ENCODE measurements around the gene KAT7. TPM values are rescaled to one million over a fixed set of nuclear protein-coding genes. Genes with fewer than 3 reads are reported as not detected.

KAT7 gene
- total RNA-seq, 1 experiment from 2014 or later = 79.5 TPM

DNA sequence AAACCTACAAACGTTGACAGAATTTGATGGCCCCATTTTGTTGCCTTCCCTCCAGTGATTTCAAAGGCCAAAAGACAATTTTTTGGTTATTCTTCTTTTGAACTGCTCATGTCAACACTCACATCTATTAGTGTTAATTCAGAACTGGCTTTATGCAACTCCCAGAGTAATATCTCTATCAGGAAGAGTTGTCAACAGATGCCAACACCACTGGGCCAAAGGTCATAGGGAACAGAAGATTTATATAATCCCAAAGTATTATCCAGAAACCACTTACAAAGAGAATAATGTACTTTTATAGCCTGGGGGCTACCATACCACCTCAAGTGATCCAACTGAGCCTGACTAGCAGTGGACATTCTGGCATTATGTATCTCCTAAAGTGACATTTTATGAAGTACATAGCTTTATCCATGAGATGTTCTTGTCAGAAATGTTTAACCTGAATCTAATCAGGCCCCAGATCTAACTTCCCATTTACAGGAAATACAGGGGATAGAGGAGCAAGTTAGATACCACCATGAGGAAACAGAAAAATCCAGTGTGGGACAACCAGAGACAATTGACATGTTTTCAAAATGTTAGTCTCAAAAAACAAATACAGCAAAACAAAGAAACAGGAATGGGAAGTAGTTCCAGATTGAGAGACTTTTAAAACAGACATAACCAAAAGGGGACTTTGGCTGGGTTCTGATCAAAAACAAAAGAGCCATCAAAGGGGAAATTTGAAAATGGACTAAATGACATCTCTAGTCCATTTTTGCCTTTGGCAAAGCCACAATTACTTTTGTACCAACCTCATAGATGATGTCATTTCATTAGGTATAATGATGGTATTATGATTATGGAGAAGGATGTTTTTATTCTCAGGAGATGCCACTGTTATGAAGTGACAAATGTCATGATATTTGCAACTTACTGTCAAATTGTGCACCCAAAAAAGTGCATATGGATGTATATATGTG is 43.0 kb upstream of the KAT7 start:
- Histone ChIP-seq H3K27me3 (ENCODE audit: insufficient read depth, low read length) (no peaks in the 10 kb centered on the region; the same call in 1 of the 2 replicates), H3K4me3 (replicated peaks in 1 of 2; ENCODE audit: low read depth in 1 of 2, low read length in 2 of 2) (no peak overlapping the region), H3K9me2 (ENCODE audit: insufficient read depth) (no peaks in the 10 kb centered on the region), H3K4me1 (ENCODE audit: control insufficient read depth in 1 of 2, insufficient read depth in 2 of 2, low read length in 2 of 2) (no peaks in the 10 kb centered on the region), H3K36me3 (ENCODE audit: control insufficient read depth in 1 of 2, insufficient read depth in 2 of 2, low read length in 2 of 2) (no peaks in the 10 kb centered on the region), H2AFZ (ENCODE audit: low read depth, low read length, poor library complexity, severe bottlenecking) (no peak overlapping the region), H3K4me2 (ENCODE audit: low read length) (no peak overlapping the region), H3K27ac (ENCODE audit: low read depth, low read length) (no peak overlapping the region), H3K9ac (ENCODE audit: low read length) (no peak overlapping the region), H3K79me2 (ENCODE audit: insufficient read depth, low read length) (no peaks in the 10 kb centered on the region), H3K9me3 (ENCODE audit: control insufficient read depth in 1 of 2, insufficient read depth in 1 of 2, low read depth in 1 of 2, low read length in 2 of 2) (no peaks in the 10 kb centered on the region), H4K20me1 (ENCODE audit: insufficient read depth) (no peaks in the 10 kb centered on the region)
- RAD21 ChIA-PET (ENCODE audit: low non-redundant PET in 1 of 2, low total read pairs in 2 of 2, uncharacterized antibody in 2 of 2, unreplicated experiment in 2 of 2) = no interaction called here
- no peak for ATAC-seq
- POLR2A ChIA-PET = interaction anchor here (2.3 kb wide), 1 partner anchor 19 kb away, joined by 8 read pairs; the partner anchor contains the start of gene FAM117A
- CTCF ChIA-PET = interaction anchor here (1.1 kb wide), 1 partner anchor 253 kb away, joined by 3 read pairs; no protein-coding TSS in a partner anchor
- intact Hi-C loops (cut with micrococcal nuclease) = no loop called here
- DNase-seq (ENCODE audit: low read depth, low spot score) = no peak
- no TSS peak for BruUV-seq (replicated peaks)
- TF ChIP-seq EGR1 (IDR thresholded peaks at IDR 0.05; ENCODE audit: low read depth) = no peak
- TF ChIP-seq SP1 (IDR thresholded peaks at IDR 0.05; ENCODE audit: low read depth) = 0 out of 2 replicates have a peak, but pooled peaks have one; percentile 9

DNA sequence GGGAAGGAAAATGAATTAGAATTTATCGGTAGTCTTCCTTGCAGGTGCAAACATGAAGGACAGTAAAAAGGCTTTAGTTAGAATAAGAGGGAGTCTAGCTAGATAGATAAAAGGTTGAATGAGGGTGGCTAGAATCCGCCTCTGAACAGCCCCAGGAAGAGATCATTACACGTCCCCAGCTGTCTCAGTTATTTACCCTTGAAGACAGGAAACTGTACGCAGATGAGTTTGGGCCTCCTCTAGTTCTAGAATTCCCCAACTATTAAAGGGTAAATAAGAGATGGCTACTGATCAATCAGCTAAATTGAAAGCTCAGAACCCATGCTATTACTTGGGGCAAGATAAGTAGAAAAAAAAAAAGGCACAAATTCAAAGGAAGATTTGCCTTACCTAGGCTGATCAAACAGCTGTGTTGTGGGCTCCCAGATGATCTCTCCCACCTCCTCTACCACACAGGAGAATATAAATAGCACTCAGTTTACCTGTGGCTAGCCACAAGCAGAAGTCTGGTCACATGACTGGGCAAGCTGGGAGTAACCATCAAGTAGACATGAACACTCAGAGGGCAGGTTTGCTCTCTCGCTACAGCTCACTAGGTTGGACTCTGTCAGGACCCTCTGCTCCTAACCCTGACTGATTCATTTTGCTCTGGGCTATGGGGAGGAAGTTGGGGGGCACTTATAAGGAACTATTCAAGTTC is 41.5 kb upstream of the KAT7 start:
- Histone ChIP-seq H3K9ac (ENCODE audit: low read length) (no peak overlapping the region), H3K36me3 (ENCODE audit: control insufficient read depth in 1 of 2, insufficient read depth in 2 of 2, low read length in 2 of 2) (no peaks in the 10 kb centered on the region), H3K4me2 (ENCODE audit: low read length) (no peak overlapping the region), H3K27me3 (ENCODE audit: insufficient read depth, low read length) (no peaks in the 10 kb centered on the region; the same call in 1 of the 2 replicates), H3K79me2 (ENCODE audit: insufficient read depth, low read length) (no peaks in the 10 kb centered on the region), H3K27ac (ENCODE audit: low read depth, low read length) (no peak overlapping the region), H3K9me3 (ENCODE audit: control insufficient read depth in 1 of 2, insufficient read depth in 1 of 2, low read depth in 1 of 2, low read length in 2 of 2) (no peaks in the 10 kb centered on the region), H3K9me2 (ENCODE audit: insufficient read depth) (no peaks in the 10 kb centered on the region), H4K20me1 (ENCODE audit: insufficient read depth) (no peaks in the 10 kb centered on the region), H3K4me1 (ENCODE audit: control insufficient read depth in 1 of 2, insufficient read depth in 2 of 2, low read length in 2 of 2) (no peaks in the 10 kb centered on the region), H3K4me3 (replicated peaks in 1 of 2; ENCODE audit: low read depth in 1 of 2, low read length in 2 of 2) (no peak overlapping the region), H2AFZ (ENCODE audit: low read depth, low read length, poor library complexity, severe bottlenecking) (no peak overlapping the region)
- ChIA-PET POLR2A (interaction anchor here (2.3 kb wide), 1 partner anchor 17 kb away, joined by 8 read pairs; the partner anchor contains the start of gene FAM117A), CTCF (interaction anchor here (0.6 to 1.1 kb wide), 3 partner anchors 17 to 251 kb away, joined by 3 to 4 read pairs (median 3); partner anchors contain the start of genes FAM117A and SLC35B1), RAD21 (ENCODE audit: low non-redundant PET in 1 of 2, low total read pairs in 2 of 2, uncharacterized antibody in 2 of 2, unreplicated experiment in 2 of 2) (no interaction called here)
- BruUV-seq (replicated peaks) = no TSS peak
- TF ChIP-seq, protein P1, sequence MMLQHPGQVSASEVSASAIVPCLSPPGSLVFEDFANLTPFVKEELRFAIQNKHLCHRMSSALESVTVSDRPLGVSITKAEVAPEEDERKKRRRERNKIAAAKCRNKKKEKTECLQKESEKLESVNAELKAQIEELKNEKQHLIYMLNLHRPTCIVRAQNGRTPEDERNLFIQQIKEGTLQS (IDR thresholded peaks at IDR 0.05) = no peak
- TF ChIP-seq EZH2 (IDR thresholded peaks at IDR 0.05) = no peak
- no peak for TF ChIP-seq JUND (IDR thresholded peaks at IDR 0.05)
- TF ChIP-seq, protein P2, sequence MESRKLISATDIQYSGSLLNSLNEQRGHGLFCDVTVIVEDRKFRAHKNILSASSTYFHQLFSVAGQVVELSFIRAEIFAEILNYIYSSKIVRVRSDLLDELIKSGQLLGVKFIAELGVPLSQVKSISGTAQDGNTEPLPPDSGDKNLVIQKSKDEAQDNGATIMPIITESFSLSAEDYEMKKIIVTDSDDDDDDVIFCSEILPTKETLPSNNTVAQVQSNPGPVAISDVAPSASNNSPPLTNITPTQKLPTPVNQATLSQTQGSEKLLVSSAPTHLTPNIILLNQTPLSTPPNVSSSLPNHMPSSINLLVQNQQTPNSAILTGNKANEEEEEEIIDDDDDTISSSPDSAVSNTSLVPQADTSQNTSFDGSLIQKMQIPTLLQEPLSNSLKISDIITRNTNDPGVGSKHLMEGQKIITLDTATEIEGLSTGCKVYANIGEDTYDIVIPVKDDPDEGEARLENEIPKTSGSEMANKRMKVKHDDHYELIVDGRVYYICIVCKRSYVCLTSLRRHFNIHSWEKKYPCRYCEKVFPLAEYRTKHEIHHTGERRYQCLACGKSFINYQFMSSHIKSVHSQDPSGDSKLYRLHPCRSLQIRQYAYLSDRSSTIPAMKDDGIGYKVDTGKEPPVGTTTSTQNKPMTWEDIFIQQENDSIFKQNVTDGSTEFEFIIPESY (IDR thresholded peaks at IDR 0.05; ENCODE audit: extremely low read depth, insufficient replicate concordance, low read length) = no peak
- no peak for TF ChIP-seq POLR2A (IDR thresholded peaks at IDR 0.05; ENCODE audit: borderline replicate concordance, extremely low read depth, insufficient read depth, insufficient read length)
- TF ChIP-seq POLR2AphosphoS5 (IDR thresholded peaks at IDR 0.05; ENCODE audit: low read depth, low read length) = no peak
- ATAC-seq (no peak), DNase-seq (ENCODE audit: low read depth, low spot score) (no peak)
- intact Hi-C loops (cut with micrococcal nuclease) = no loop called here

All from HCT116 (cell line).